Stimulated activated naive CD4-positive, alpha-beta T cell (primary cell): ENCODE data around the gene CD47.

Experiments
- DNase-seq, 6 experiments: peaks; one replicate each; lab custom pipeline; 2025; lab: John Stamatoyannopoulos, UW

The CD47 gene

GRCh38 chr3:108090701-108091497 lies at the start of gene CD47:
Gene CD47 (minus strand): TSS chr3:108091031. CDS start chr3:108090908, 123 bp downstream.
- DNase-seq, result peak; percentile 92 to 96 (median 94)

- no peak for DNase-seq
These were observed 46.6 kb upstream of the CD47 start for GRCh38 chr3:108137460-108137814.

GRCh38 chr3:108136561-108137459 lies 46.0 kb upstream of the CD47 start:
- no peak for DNase-seq

DNA sequence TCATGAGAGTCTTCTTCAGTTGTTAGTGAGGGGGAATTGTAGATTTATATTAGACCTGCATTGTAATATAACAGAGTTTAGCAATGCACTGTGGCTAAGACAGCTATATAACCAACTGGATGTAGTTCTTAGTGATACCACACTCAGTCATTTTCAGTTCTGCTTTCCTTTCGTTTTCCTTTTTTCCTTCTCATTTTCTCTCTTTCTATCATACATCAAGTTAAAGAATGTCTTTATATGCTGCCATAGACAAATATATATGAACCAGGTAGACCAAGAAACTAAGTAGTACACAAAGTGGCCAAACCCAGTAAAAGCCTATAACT lies 43.7 kb upstream of the CD47 start:
- no peak for DNase-seq

DNA sequence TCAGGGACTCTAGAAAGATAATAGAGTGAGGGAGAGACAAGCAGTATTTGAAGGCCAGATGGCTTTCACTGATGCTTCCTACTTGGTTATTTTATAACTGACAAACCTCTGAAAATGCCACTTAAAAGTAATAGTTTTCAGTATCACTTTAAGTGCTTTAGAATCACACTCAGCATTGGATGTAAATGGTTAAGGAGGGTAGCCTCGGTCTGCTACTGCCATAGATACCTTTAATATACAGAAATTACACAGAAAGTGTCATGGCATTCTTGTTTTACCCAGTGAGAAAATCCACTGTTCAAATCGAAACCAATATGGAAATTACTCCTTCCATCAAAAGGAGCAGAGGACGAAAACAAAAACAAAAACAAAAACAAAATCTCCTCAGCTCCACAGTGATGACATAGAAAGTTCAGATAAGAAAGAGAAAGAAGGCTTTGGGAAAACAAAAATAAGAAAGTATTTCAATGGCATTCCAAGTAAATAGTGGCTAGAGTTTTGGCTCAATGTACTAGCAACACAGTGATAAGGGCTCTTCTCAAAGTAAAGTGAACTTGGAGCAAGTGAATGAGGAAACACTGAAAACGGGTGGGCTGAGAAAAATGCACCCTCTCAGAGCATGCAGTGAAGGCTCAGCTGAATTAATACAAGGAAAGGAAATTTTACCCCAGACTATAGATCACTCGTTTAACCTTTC lies 43.2 kb upstream of the CD47 start:
- no peak for DNase-seq

- DNase-seq, result no peak
These were observed 42.2 kb upstream of the CD47 start for GRCh38 chr3:108133048-108133369.

DNA sequence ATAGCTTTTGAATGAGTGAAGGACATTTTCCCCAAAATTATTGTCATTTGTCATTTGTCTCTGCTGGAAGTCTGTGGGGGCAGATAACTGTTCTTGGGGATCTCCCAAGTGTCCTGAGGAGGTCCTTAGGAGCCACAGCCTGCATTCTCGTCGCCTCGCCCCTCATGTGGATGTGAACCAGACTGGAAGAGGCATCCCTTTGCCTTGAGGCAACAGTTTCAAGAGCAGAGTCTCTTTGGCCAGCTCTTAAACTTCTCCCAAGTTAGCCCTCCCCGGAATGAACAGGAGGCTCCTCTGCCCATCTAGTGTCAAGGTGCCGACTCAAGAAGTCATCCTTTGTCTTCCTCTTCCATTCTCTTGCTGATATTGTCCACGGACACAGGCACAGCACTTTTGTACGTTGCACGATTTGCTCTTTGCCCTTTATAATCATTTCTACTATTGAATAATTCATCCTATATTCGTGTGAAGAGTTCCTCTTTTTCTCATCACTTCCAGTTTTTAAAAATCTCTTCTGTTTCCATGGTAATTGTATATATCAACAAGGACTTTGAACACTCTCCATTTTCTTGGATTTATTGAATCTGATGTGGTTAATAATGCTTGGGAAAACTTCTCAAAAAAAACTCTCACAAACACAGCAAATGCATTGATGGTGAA lies 40.8 kb upstream of the CD47 start:
- DNase-seq, result no peak

- no peak for DNase-seq
These were observed 40.1 kb upstream of the CD47 start for GRCh38 chr3:108130701-108131474.

DNA sequence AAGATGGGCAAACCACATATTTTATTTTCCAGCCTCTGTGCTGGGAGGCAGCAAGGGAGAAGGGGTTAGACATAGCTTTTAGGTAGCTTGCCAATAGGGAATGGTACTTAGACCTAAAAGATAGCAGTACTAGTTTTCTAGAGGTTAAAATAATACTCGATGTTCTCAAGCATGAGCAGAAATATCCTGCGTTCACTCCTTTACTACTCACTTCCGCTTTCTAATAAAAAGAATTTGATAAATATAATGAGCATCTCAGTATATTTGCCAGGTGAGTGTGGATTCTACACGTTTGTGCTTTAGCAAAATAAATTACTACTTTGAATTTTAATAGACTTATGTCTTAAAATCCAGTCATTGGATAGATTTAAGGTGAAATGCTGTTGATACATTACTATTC lies 39.4 kb upstream of the CD47 start:
- no peak for DNase-seq

DNA sequence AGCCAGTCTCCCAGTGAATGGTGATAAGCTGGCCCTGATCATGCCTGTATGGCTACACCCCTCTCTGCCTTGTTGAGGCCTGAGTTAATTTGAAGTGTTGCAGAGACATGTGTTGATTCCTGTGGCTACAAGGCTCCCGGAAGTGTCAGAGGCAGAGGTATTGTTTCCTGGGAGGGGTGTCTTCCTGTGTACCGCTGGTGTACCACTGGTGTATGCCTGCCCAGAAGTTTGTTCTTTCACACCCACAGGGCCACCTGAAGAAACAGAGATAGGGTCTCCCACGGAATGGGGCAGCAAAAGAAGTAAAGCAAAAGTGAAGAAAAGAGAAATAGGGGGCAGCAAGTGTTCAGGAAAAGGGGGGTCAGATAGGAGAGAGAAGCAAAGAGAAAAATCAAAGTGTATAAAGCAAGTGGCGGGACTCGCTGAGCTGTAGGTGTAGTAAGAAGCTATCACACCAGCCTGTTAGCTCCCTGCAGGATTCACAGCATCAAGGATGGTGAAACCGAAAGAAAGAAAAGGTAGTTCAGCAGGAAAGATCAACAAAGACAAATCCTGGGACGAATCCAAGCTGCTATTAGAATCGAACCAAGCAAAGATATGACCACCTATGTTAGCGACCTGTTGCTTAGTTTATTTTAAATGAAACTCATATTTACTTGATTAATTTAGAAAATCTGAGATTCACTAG lies 36.6 kb upstream of the CD47 start:
- DNase-seq, result peak; percentile 21 to 81 (median 56)

- DNase-seq, result no peak
These were observed 35.5 kb upstream of the CD47 start for GRCh38 chr3:108126348-108126747.

DNA sequence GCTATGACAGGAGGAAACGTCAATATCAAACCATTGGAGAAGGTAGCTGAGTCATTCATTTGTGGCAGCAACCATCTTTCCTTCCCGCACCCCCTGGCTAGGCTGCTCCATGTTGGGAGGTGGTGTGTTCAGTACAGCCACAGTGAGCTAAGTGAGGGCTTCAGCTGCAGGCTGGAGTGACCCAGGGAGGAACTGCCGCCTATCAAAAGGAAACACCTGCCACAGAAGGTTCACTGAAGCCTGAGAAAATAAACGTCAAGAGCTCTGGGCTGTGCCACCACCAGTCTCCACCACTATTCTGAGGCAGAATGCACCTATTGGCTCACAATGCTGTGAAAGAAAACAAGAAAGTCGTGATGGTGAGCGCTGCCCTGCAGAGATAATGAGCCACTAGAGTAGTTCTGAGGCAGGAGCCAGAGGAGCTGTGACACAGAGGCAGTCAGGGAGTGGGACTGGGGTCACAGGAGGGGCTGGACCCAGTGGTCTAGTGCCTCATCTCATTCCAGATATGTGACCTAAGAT lies 34.8 kb upstream of the CD47 start:
- DNase-seq, result peak; percentile 46 to 79 (median 67)

DNA sequence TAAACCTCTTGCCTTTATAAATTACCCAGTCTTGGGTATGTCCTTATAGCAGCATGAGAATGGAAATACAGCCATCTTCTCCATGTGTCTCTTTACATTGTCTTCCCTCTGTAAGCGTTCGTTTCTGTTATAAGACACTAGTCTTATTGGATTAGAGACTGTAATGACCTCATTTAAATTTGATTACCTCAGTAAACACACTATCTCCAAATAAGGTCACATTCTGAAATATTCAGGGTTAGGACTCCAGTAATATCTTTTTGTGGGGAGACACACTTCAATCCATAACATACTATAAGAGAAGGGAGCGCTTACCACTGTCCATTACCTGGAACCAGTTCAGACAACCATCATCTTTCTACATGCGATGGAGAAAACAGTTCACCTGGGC lies 34.3 kb upstream of the CD47 start:
- no peak for DNase-seq

DNA sequence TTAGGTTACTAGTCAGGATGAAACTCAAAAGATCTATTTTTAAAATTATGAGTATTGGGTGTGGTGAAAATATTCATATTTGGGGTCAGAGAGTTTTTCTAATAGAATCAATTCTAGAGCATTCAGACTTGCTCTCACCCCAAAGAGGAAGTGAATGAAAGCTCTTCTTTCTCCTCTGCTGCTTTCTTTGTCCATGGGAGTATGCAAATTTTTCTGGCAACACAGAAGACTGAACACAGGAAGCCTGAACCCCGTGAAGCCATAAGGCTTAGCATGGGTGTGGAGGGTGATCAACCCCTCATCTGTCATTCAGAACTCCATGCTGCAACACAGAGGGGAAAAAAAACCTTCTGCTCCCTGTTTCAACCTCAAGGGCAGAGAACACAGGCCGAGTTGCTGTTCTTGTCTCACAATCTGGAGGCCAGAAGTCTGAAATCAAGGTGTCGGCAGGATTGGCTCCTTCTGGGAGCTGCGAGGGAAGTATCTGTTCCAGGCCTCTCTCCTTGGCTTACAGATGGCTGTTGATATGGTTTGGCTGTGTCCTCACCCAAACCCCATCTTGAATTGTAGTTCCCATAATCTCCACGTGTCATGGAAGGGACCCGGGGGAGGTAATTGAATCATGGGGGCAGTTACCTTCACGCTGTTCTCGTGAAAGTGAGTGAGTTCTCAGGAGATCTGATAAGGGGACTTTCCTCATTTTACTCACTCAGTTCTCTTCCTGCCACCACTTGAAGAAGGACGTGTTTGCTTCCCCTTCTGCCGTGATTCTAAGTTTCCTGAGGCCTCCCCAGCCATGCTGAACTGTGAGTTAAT lies 33.7 kb upstream of the CD47 start:
- DNase-seq, result peak; percentile 36 to 78 (median 66)

- DNase-seq, result no peak
These were observed 32.5 kb upstream of the CD47 start for GRCh38 chr3:108123326-108123725.

DNA sequence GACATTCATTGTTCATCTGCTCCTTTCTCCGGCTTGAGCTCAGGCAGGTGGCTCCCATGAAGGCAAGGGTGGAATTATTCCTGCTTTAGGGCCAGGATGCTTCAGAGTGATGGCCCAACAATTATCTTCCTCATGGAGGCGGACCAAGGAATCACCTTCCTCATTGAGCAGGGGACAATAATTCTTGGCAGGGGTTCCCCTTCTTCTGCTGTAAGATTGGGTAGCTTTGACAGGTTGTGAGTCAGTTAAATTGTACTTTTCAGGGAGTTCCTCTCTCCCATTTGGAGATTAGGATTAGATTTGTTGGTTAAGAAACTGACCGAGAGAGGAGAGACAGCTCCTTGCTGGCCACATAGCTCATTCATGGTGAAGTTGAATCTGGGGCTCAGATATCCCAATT lies 31.4 kb upstream of the CD47 start:
- DNase-seq, result no peak

DNA sequence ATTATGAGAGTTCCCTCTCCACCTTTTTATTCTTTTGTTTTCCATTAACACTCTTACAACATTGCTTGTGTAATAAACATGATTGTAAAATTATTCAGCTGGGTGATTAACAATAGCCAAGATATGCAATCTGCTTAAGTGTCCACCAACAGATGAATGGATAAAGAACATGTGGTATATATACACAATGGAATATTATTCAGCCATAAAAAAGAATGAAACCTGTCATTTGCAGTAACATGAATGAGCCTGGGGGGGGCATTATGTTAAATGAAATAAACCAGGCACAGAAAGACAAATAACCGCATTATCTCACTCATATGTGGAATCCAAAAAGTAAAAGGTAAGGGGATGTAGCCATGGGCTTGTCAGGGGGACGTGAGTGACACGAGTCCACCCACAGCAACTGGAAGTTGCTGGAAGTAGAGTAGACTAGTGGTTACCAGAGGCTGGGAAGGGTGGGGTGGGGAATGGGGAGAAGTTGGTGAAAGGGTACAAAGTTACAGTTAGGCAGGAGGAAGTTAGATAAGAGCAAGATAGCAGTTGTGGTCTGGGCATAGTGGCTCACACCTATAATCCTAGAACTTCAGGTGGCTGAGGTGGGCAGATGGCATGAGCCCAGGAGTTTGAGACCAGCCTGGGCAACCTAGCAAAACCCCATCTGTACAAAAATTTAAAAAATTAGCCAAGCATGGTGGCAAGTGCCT lies 28.7 kb upstream of the CD47 start:
- DNase-seq, result no peak

- no peak for DNase-seq
These were observed 27.4 kb upstream of the CD47 start for GRCh38 chr3:108118038-108118768.
